Spinal cord (tissue), 10 donors: Measurements from ENCODE around the gene KCNE2. TPM values are rescaled to one million over a fixed set of nuclear protein-coding genes. Genes with fewer than 3 reads are reported as not detected.

Source experiments
- DNase-seq, 6 donors: peaks; one replicate each; pipeline versions ENCODE4 v3.0.0 to v3.0.0-alpha.2; 2013 to 2015; ENCODE audit warnings: low spot score in 6 of 6, low read depth in 4 of 6
- H3K27ac ChIP-seq: one replicate; pipeline ENCODE4 v1.5.1; 2013; ENCODE audit warnings: low read depth, low read length, control low read depth
- H3K27me3 ChIP-seq: one replicate; pipeline ENCODE4 v1.6.1; 2013; ENCODE audit warnings: low read length; ENCODE audit not compliant: control insufficient read depth, insufficient read depth
- H3K36me3 ChIP-seq: one replicate; pipeline ENCODE4 v1.6.1; 2013; ENCODE audit warnings: low read length; ENCODE audit not compliant: control insufficient read depth, insufficient read depth
- H3K4me1 ChIP-seq: one replicate; pipeline ENCODE4 v1.6.1; 2013; ENCODE audit warnings: low read length; ENCODE audit not compliant: control insufficient read depth, insufficient read depth
- H3K4me3 ChIP-seq: one replicate; pipeline ENCODE4 v1.5.1; 2013; ENCODE audit warnings: low read depth, low read length, control low read depth
- H3K9me3 ChIP-seq: one replicate; pipeline ENCODE4 v1.6.1; 2013; ENCODE audit warnings: low read length; ENCODE audit not compliant: control insufficient read depth, insufficient read depth
- WGBS: methylation state at CpG from one replicate; pipeline ENCODE4 v1.1.5; 2013; ENCODE audit warnings: missing lambda C conversion rate; ENCODE audit not compliant: insufficient coverage; 5-methylcytosine and 5-hydroxymethylcytosine counted together
- polyA plus RNA-seq, 2 donors: library from polyadenylated mRNA; unstranded; fragments of 120-200 nt; gene quantifications; one replicate each; pipeline ENCODE4 v1.2.1, GENCODE V29; 2013; ENCODE audit not compliant: insufficient read length in 2 of 2
- total RNA-seq, 2 donors: library from RNA; depleted of rRNA in 1 of 2; stranded (reverse); fragments of 120-200 nt in 1 of 2; fragments of >200 nt in 1 of 2; gene quantifications; one replicate each; pipeline versions ENCODE4 v1.2.3 to v1.2.4, GENCODE V29; 2013 to 2014
- donor health status: healthy.

KCNE2 gene
- total and polyA plus RNA-seq, 4 donors = 0.30 to 1.3 (median 0.95) TPM

- Histone ChIP-seq H3K27ac (no peak overlapping the region), H3K4me3 (no peak overlapping the region), H3K36me3 (no peaks in the 10 kb centered on the region), H3K9me3 (no peaks in the 10 kb centered on the region), H3K4me1 (peaks cover 9% of the 10 kb centered on the region), H3K27me3 (no peaks in the 10 kb centered on the region)
- DNase-seq = no peak
- 82% methylated on average over 3 of the region's 6 CpGs for WGBS
Measured at GRCh38 chr21:34337741-34338140, 26.1 kb upstream of the KCNE2 start.

- 96% methylated on average over 6 of the region's 8 CpGs for WGBS
- H3K27ac ChIP-seq = no peak overlapping the region
- no peak for DNase-seq
- H3K9me3 ChIP-seq = no peaks in the 10 kb centered on the region
- H3K4me1 ChIP-seq = peaks cover 8% of the 10 kb centered on the region
- no peaks in the 10 kb centered on the region for H3K36me3 ChIP-seq
- H3K4me3 ChIP-seq = no peak overlapping the region
- no peaks in the 10 kb centered on the region for H3K27me3 ChIP-seq
Measured at GRCh38 chr21:34338226-34338625, 25.6 kb upstream of the KCNE2 start.

GRCh38 chr21:34340061-34340460, 23.7 kb upstream of the KCNE2 start:
- no peak overlapping the region for H3K4me3 ChIP-seq
- no peaks in the 10 kb centered on the region for H3K9me3 ChIP-seq
- no peaks in the 10 kb centered on the region for H3K36me3 ChIP-seq
- no peak for DNase-seq
- H3K27ac ChIP-seq = no peak overlapping the region
- no peaks in the 10 kb centered on the region for H3K27me3 ChIP-seq
- 83% methylated on average over 1 of the region's 3 CpGs for WGBS
- H3K4me1 ChIP-seq = peaks cover 20% of the 10 kb centered on the region

- Histone ChIP-seq H3K36me3 (no peaks in the 10 kb centered on the region), H3K27ac (no peak overlapping the region), H3K4me3 (no peak overlapping the region), H3K9me3 (no peaks in the 10 kb centered on the region), H3K4me1 (peaks cover 28% of the 10 kb centered on the region), H3K27me3 (no peaks in the 10 kb centered on the region)
- no peak for DNase-seq
- WGBS = 88% methylated on average over 5 of the region's 5 CpGs
Measured at GRCh38 chr21:34342476-34342875, 21.3 kb upstream of the KCNE2 start.

GRCh38 chr21:34343347-34343746, 20.5 kb upstream of the KCNE2 start:
- no peak overlapping the region for H3K4me3 ChIP-seq
- DNase-seq = no peak
- no peaks in the 10 kb centered on the region for H3K27me3 ChIP-seq
- H3K4me1 ChIP-seq = peaks cover 31% of the 10 kb centered on the region
- WGBS = 68% methylated on average over 5 of the region's 7 CpGs
- H3K36me3 ChIP-seq = no peaks in the 10 kb centered on the region
- no peaks in the 10 kb centered on the region for H3K9me3 ChIP-seq
- no peak overlapping the region for H3K27ac ChIP-seq

- Histone ChIP-seq H3K4me1 (peaks cover 31% of the 10 kb centered on the region), H3K27me3 (no peaks in the 10 kb centered on the region), H3K36me3 (no peaks in the 10 kb centered on the region), H3K9me3 (no peaks in the 10 kb centered on the region), H3K4me3 (no peak overlapping the region), H3K27ac (peak overlapping the region; percentile 10)
- whole genome bisulfite sequencing = 64% methylated on average over 14 of the region's 14 CpGs
- DNase-seq = no peak
Measured at GRCh38 chr21:34343838-34344381, 19.9 kb upstream of the KCNE2 start.

GRCh38 chr21:34344584-34344983, 19.2 kb upstream of the KCNE2 start:
- no peak for DNase-seq
- Histone ChIP-seq H3K4me1 (peaks cover 31% of the 10 kb centered on the region), H3K27me3 (no peaks in the 10 kb centered on the region), H3K36me3 (no peaks in the 10 kb centered on the region), H3K9me3 (no peaks in the 10 kb centered on the region), H3K27ac (no peak overlapping the region), H3K4me3 (no peak overlapping the region)
- WGBS = 100% methylated on average over 2 of the region's 5 CpGs

GRCh38 chr21:34345091-34345871, 18.5 kb upstream of the KCNE2 start:
- H3K4me1 ChIP-seq = peaks cover 31% of the 10 kb centered on the region
- DNase-seq = peak in 1 of 6 donors; percentile 35
- no peaks in the 10 kb centered on the region for H3K9me3 ChIP-seq
- H3K27ac ChIP-seq = peak overlapping the region; percentile 6
- no peaks in the 10 kb centered on the region for H3K27me3 ChIP-seq
- WGBS = 81% methylated on average over 12 of the region's 15 CpGs
- H3K4me3 ChIP-seq = no peak overlapping the region
- no peaks in the 10 kb centered on the region for H3K36me3 ChIP-seq

- WGBS = 76% methylated on average over 10 of the region's 10 CpGs
- no peaks in the 10 kb centered on the region for H3K9me3 ChIP-seq
- no peak for DNase-seq
- no peak overlapping the region for H3K4me3 ChIP-seq
- no peak overlapping the region for H3K27ac ChIP-seq
- no peaks in the 10 kb centered on the region for H3K36me3 ChIP-seq
- H3K27me3 ChIP-seq = no peaks in the 10 kb centered on the region
- H3K4me1 ChIP-seq = peaks cover 31% of the 10 kb centered on the region
Measured at GRCh38 chr21:34345892-34346291, 17.9 kb upstream of the KCNE2 start.
